HG03442 (cell line): ENCODE measurements around the gene CASKIN1.

ENCODE experiments used
- ATAC-seq: cut with Tn5 transposase; IDR thresholded peaks from one replicate; pipeline ENCODE4 v1.9.1; 2021; ENCODE audit warnings: mild to moderate bottlenecking, moderate library complexity; ENCODE audit not compliant: unreplicated experiment

CASKIN1 gene

GRCh38 chr16:2157480-2158261 is 38.7 kb downstream of the CASKIN1 start:
- no peak for ATAC-seq

- no peak for ATAC-seq
Measured at GRCh38 chr16:2156849-2157224, 39.6 kb downstream of the CASKIN1 start.

- ATAC-seq, result no peak
Measured at GRCh38 chr16:2155977-2156848, 40.2 kb downstream of the CASKIN1 start.

GRCh38 chr16:2155091-2155950 is 41.1 kb downstream of the CASKIN1 start, which contains the start of gene TRAF7:
Gene TRAF7, plus strand, starts transcription at chr16:2155782. Its CDS starts 8,139 bp downstream, at chr16:2163921.
- ATAC-seq, result peak; percentile 87

- ATAC-seq, result no peak
Measured at GRCh38 chr16:2154533-2155090, 41.8 kb downstream of the CASKIN1 start.

GRCh38 chr16:2152695-2153506 is 43.5 kb downstream of the CASKIN1 start:
- ATAC-seq, result no peak

- ATAC-seq, result no peak
Measured at GRCh38 chr16:2151188-2152091, 45.0 kb downstream of the CASKIN1 start.

GRCh38 chr16:2150418-2151187 is 45.8 kb downstream of the CASKIN1 start:
- ATAC-seq, result no peak

GRCh38 chr16:2149630-2150417 is 46.6 kb downstream of the CASKIN1 start:
- no peak for ATAC-seq

- no peak for ATAC-seq
Measured at GRCh38 chr16:2148714-2149629, 47.4 kb downstream of the CASKIN1 start.

GRCh38 chr16:2147981-2148671 is 48.3 kb downstream of the CASKIN1 start, which contains the start of gene RAB26:
Gene RAB26, plus strand, starts transcription at chr16:2148625. Its CDS starts 159 bp downstream, at chr16:2148784.
- peak; percentile 38 for ATAC-seq

GRCh38 chr16:2147378-2147777 is 49.0 kb downstream of the CASKIN1 start:
- no peak for ATAC-seq

GRCh38 chr16:2145843-2146242 is 50.6 kb downstream of the CASKIN1 start:
- ATAC-seq, result no peak

GRCh38 chr16:2143878-2144485 is 52.4 kb downstream of the CASKIN1 start:
- no peak for ATAC-seq
